Measurements from ENCODE around the gene MIB2.

DNA sequence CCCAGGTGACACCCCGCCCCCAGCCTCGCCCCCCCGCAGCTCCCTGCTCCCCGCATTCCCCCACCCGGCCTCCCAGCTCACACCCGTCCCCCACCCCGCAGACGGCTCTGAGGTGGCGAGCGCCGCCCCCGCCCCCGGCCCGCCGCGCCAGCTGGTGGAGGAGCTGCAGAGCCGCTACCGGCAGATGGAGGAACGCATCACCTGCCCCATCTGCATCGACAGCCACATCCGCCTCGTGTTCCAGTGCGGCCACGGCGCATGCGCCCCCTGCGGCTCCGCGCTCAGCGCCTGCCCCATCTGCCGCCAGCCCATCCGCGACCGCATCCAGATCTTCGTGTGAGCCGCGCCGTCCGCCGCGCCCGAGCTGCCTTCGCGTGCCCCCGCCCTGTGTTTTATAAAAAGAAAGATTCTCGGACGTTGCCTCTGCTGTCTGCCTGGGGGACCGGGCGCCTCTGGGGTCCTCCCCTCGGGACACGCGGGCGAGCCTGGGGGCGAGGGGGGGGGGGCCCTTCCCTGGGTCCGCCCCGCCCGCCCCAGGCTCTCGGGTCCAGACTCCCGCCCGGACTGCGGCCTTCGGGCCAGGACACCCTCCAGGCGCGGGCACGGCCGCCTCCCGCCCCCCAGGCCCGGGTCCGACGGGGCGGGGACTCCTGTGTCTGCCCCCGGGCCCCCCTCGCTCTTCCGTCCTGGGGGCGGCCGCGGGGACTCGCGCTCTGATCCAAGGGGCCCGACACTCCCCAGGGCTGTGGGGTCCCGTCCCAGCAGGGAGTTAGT, 15.1 kb downstream of the MIB2 start:
- TF ChIP-seq POLR2AphosphoS5 (IDR thresholded peaks at IDR 0.05; ENCODE audit: low read depth, low read length) (no peak), TAF1 (IDR thresholded peaks at IDR 0.05; ENCODE audit: low read depth, low read length) (no peak)

Data from GM12891 (cell line).